IMR-90 (cell line): ENCODE data around the gene RMND5A. TPM values are rescaled to one million over a fixed set of nuclear protein-coding genes. Genes with fewer than 3 reads are reported as not detected.
A peak's percentile ranks its signal among the peaks of the same experiment; 100 is the strongest.

Experiments
- ATAC-seq: fragments of 200-7000 bp; cut with Tn5 transposase; 2 replicates; pipeline ENCODE4 v1.9.1; 2020; ENCODE audit warnings: low read depth, mild to moderate bottlenecking, moderate library complexity
- BruUV-seq: library from RNA; stranded (reverse); fragments of 400-500 nt; replicated peaks from 2 replicates; lab custom pipeline; 2021; lab: Mats Ljungman, UMichigan
- CTCF ChIA-PET: fragments of 300-600 bp; formaldehyde crosslinking; extraction: SDS; loops from one replicate; lab custom pipeline; 2021; ENCODE audit warnings: antibody characterized with exemption; lab: Yijun Ruan, JAX
- POLR2A ChIA-PET: fragments of 300-600 bp; sonication (Branson Sonifier 250); formaldehyde crosslinking; loops from one replicate; lab custom pipeline; 2022; ENCODE audit warnings: antibody characterized with exemption; ENCODE audit not compliant: unreplicated experiment; lab: Charles Lee
- DNase-seq: peaks from one replicate; pipeline ENCODE4 v3.0.0; 2013
- H2AFZ ChIP-seq: replicated peaks from 2 replicates; pipeline ENCODE3; 2013; ENCODE audit warnings: low read length, mild to moderate bottlenecking; ENCODE audit not compliant: poor library complexity
- H2AK5ac ChIP-seq: 2 replicates; pipeline ENCODE4 v1.6.1; 2013; ENCODE audit warnings: low read depth, low read length, inconsistent platforms
- H2AK9ac ChIP-seq: replicated peaks from 2 replicates; pipeline ENCODE3; 2013; ENCODE audit warnings: mild to moderate bottlenecking, low read depth, low read length, moderate library complexity; ENCODE audit not compliant: poor library complexity
- H2BK120ac ChIP-seq: 2 replicates; pipeline ENCODE4 v1.6.1; 2013; ENCODE audit warnings: low read depth, low read length, inconsistent platforms
- H2BK15ac ChIP-seq: 3 replicates; pipeline ENCODE4 v1.6.1; 2013; ENCODE audit warnings: low read depth, low read length, inconsistent platforms
- H2BK20ac ChIP-seq: 2 replicates; pipeline ENCODE4 v1.6.1; 2013; ENCODE audit warnings: low read depth, mild to moderate bottlenecking, inconsistent platforms, low read length, moderate library complexity
- H2BK5ac ChIP-seq: 2 replicates; pipeline ENCODE4 v1.6.1; 2013; ENCODE audit warnings: mild to moderate bottlenecking, low read depth, low read length, inconsistent platforms; ENCODE audit not compliant: poor library complexity, severe bottlenecking
- H3K14ac ChIP-seq: replicated peaks from 2 replicates; pipeline ENCODE4 v1.6.1; 2013; ENCODE audit warnings: low read depth, low read length, inconsistent platforms
- H3K18ac ChIP-seq: 2 replicates; pipeline ENCODE4 v1.6.1; 2013; ENCODE audit warnings: low read depth, low read length, control low read depth
- H3K23ac ChIP-seq: 2 replicates; pipeline ENCODE4 v1.6.1; 2013; ENCODE audit warnings: low read depth, low read length, inconsistent platforms
- H3K27ac ChIP-seq: 2 replicates; pipeline ENCODE4 v1.5.1; 2013; ENCODE audit warnings: mild to moderate bottlenecking, control low read depth, low read length; ENCODE audit not compliant: insufficient read depth
- H3K27me3 ChIP-seq: 2 replicates; pipeline ENCODE4 v1.6.1; 2013; ENCODE audit warnings: low read length; ENCODE audit not compliant: control insufficient read depth, insufficient read depth
- H3K36me3 ChIP-seq: 2 replicates; pipeline ENCODE4 v1.6.1; 2013; ENCODE audit warnings: low read length, mixed read lengths; ENCODE audit not compliant: control insufficient read depth, insufficient read depth
- H3K4ac ChIP-seq: 2 replicates; pipeline ENCODE4 v1.6.1; 2013; ENCODE audit warnings: low read depth, low read length, inconsistent platforms
- H3K4me1 ChIP-seq: 2 replicates; pipeline ENCODE4 v1.6.1; 2013; ENCODE audit warnings: low read length, mixed read lengths; ENCODE audit not compliant: control insufficient read depth, insufficient read depth
- H3K4me2 ChIP-seq: 2 replicates; pipeline ENCODE4 v1.6.1; 2013; ENCODE audit warnings: low read depth, mild to moderate bottlenecking, control low read depth, low read length, moderate library complexity
- H3K4me3 ChIP-seq: 2 replicates; pipeline ENCODE4 v1.5.1; 2013; ENCODE audit warnings: low read depth, mild to moderate bottlenecking, control low read depth, low read length, moderate library complexity; ENCODE audit not compliant: insufficient read depth
- H3K56ac ChIP-seq: 2 replicates; pipeline ENCODE4 v1.6.1; 2013; ENCODE audit warnings: low read length, inconsistent platforms; ENCODE audit not compliant: insufficient read depth; ENCODE audit errors: extremely low read depth
- H3K79me1 ChIP-seq, 2 experiments: 2 replicates each; pipeline ENCODE4 v1.6.1; 2013; ENCODE audit warnings: low read length in 2 of 2, inconsistent platforms in 1 of 2, low read depth in 1 of 2
- H3K9ac ChIP-seq: 2 replicates; pipeline ENCODE4 v1.6.1; 2013; ENCODE audit warnings: low read depth, low read length, control low read depth
- H3K9me1 ChIP-seq: 2 replicates; pipeline ENCODE4 v1.6.1; 2013; ENCODE audit warnings: low read length, inconsistent platforms; ENCODE audit not compliant: insufficient read depth
- H3K9me3 ChIP-seq: 2 replicates; pipeline ENCODE4 v1.6.1; 2013; ENCODE audit warnings: low read length; ENCODE audit not compliant: control insufficient read depth, insufficient read depth
- H4K20me1 ChIP-seq: 2 replicates; pipeline ENCODE4 v1.6.1; 2013; ENCODE audit warnings: low read length, inconsistent platforms; ENCODE audit not compliant: insufficient read depth
- H4K5ac ChIP-seq: 2 replicates; pipeline ENCODE4 v1.6.1; 2013; ENCODE audit warnings: mild to moderate bottlenecking, low read depth, low read length, control low read depth
- H4K8ac ChIP-seq, 2 experiments: 2 replicates each; pipeline ENCODE4 v1.6.1; 2013; ENCODE audit warnings: low read depth in 2 of 2, low read length in 2 of 2, control low read depth in 1 of 2, inconsistent platforms in 1 of 2
- H4K91ac ChIP-seq: 2 replicates; pipeline ENCODE4 v1.6.1; 2013; ENCODE audit warnings: low read depth, low read length, inconsistent platforms; ENCODE audit not compliant: insufficient read depth
- NFE2L2 ChIP-seq: fragments of 150-350 bp; IDR thresholded peaks from 2 replicates; pipeline ENCODE4 v1.6.1; 2016; ENCODE audit warnings: low read depth, mild to moderate bottlenecking, low read length
- WGBS, 2 experiments: methylation state at CpG; one replicate each; pipeline versions ENCODE4 v1.1.5 to v1.1.7; 2013; ENCODE audit warnings: missing lambda C conversion rate in 2 of 2; ENCODE audit not compliant: insufficient read length in 1 of 2; ENCODE audit errors: extremely low coverage in 2 of 2; 5-methylcytosine and 5-hydroxymethylcytosine counted together
- dilution Hi-C: fragments of 300-500 bp; cut with HindIII; formaldehyde crosslinking; loops from one replicate; pipeline ENCODE4 v1.14.3; 2018; ENCODE audit warnings: low sequenced_read_pairs; ENCODE audit not compliant: unreplicated experiment
- in situ Hi-C: fragments of 300-500 bp; cut with MboI; formaldehyde crosslinking; loops from 3 replicates; pipeline ENCODE4 v1.14.3; 2019; ENCODE audit warnings: low sequenced_read_pairs, inconsistent platforms, mixed read lengths
- intact Hi-C: fragments of 100-400 bp; cut with micrococcal nuclease; formaldehyde crosslinking; loops from 2 replicates; pipeline ENCODE4 v1.10.0; 2022
- polyA plus RNA-seq, 3 experiments: library from polyadenylated mRNA; depleted of rRNA; stranded (reverse); fragments of >200 nt; gene quantifications; 2 replicates each; pipeline ENCODE4 v1.2.3, GENCODE V29; 2012; ENCODE audit warnings: low replicate concordance in 1 of 3
- total RNA-seq: library from RNA; depleted of rRNA; stranded (reverse); fragments of >200 nt; gene quantifications from 2 replicates; pipeline ENCODE4 v1.2.3, GENCODE V29; 2012

RMND5A gene
- total and polyA plus RNA-seq, 2 of the 4 experiments (the other 2 are of a cell fraction) = 5.1 to 16.0 TPM

- BruUV-seq = no TSS peak
- H3K36me3 ChIP-seq = no peaks in the 10 kb centered on the region
- dilution Hi-C loops = no loop called here
- H3K27me3 ChIP-seq = peaks cover 81% of the 10 kb centered on the region
- H3K79me1 ChIP-seq = no peaks in the 10 kb centered on the region
- no peak within 1 kb of the TSS for H2BK5ac ChIP-seq
- ChIA-PET POLR2A (no interaction called here), CTCF (no interaction called here)
- no peak within 1 kb of the TSS for H4K5ac ChIP-seq
- no peak within 1 kb of the TSS for H2BK120ac ChIP-seq
- H3K4me3 ChIP-seq = no peak within 1 kb of the TSS
- WGBS, 2 experiments = 7% methylated on average over 10 of the region's 57 CpGs; no CpG with 5 or more reads in 1 of the 2 experiments
- TF ChIP-seq NFE2L2 = no peak
- in situ Hi-C loops = no loop called here
- H4K20me1 ChIP-seq = no peaks in the 10 kb centered on the region
- intact Hi-C loops = no loop called here
- no peaks in the 10 kb centered on the region; the same call in 1 of the 2 replicates for H3K9me1 ChIP-seq
- no peak within 1 kb of the TSS for H2BK20ac ChIP-seq
- no peak within 1 kb of the TSS for H3K14ac ChIP-seq
- H3K4ac ChIP-seq = no peak within 1 kb of the TSS
- no peak within 1 kb of the TSS; the same call in 1 of the 2 replicates for H3K4me2 ChIP-seq
- H2AK5ac ChIP-seq = no peak within 1 kb of the TSS
- no peak within 1 kb of the TSS for H3K23ac ChIP-seq
- no peak within 1 kb of the TSS for H3K18ac ChIP-seq
- 0 out of 2 replicates have a peak, but pooled peaks cover 2% of the 10 kb centered on the region for H3K4me1 ChIP-seq
- no peak within 1 kb of the TSS for H3K56ac ChIP-seq
- no peak within 1 kb of the TSS for H3K9ac ChIP-seq
- peak within 1 kb of the TSS; percentile 44 for H2AK9ac ChIP-seq
- H3K27ac ChIP-seq = no peak within 1 kb of the TSS
- peak within 1 kb of the TSS; percentile 43 for H2AFZ ChIP-seq
- H2BK15ac ChIP-seq = no peak within 1 kb of the TSS
- no peak within 1 kb of the TSS for H4K91ac ChIP-seq
- DNase-seq (peak; percentile 11), ATAC-seq (peak; percentile 45)
- peaks cover 9% of the 10 kb centered on the region; the same call in 1 of the 2 replicates for H3K9me3 ChIP-seq
- H4K8ac ChIP-seq = no peak within 1 kb of the TSS
Observed at GRCh38 chr2:86790676-86791572, 70.8 kb downstream of the RMND5A start, which contains the start of gene CD8A. Gene CD8A, minus strand, starts transcription at chr2:86790913. Its CDS starts 88 bp downstream, at chr2:86790825.
